Measurements from ENCODE around the gene B4GALT5. TPM values are rescaled to one million over a fixed set of nuclear protein-coding genes. Genes with fewer than 3 reads are reported as not detected.

The B4GALT5 gene
- total RNA-seq, 1 experiment from 2014 or later: 77.0 TPM

DNA sequence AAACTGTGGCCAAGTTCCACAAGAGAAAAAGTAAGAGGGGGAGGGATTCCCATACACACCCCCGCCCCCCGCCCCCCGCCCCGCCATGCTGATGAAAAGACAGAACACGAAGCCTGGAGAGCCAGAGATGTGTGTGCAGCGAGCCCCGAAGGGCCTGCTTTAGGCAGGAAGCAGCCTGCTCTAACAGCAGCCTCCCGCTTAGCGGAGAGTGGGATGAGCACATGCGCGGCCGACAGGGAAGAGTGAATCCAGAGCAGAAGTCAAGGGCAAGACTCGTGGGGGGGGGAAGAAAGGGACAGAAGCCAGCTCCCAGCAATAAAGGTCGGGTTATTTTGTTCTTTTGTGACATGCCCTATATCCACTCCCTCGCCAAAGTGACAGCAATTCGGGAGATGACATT lies 78.5 kb downstream of the B4GALT5 start:
- DNase-seq: no peak
- Histone ChIP-seq H3K9me3 (ENCODE audit: control insufficient read depth, low read depth, low read length) (no peaks in the 10 kb centered on the region), H4K20me1 (ENCODE audit: control insufficient read depth, insufficient read depth, insufficient read length) (no peaks in the 10 kb centered on the region), H3K23ac (ENCODE audit: insufficient read length, low read depth, low read length) (no peak overlapping the region), H4K5ac (ENCODE audit: insufficient read length, low read depth, low read length) (no peak overlapping the region), H4K91ac (ENCODE audit: insufficient read length, low read depth, low read length) (no peak overlapping the region), H2BK120ac (ENCODE audit: low read depth, low read length, poor library complexity, severe bottlenecking) (no peak overlapping the region), H3K9ac (ENCODE audit: extremely low read depth, insufficient read length, low read length) (no peak overlapping the region), H3K4ac (ENCODE audit: low read depth, low read length) (no peak overlapping the region), H4K8ac (replicated peaks; ENCODE audit: insufficient read length, low read depth, low read length) (no peak overlapping the region), H3K27me3 (ENCODE audit: insufficient read depth, low read length) (no peaks in the 10 kb centered on the region), H3K4me2 (ENCODE audit: insufficient read depth, insufficient read length, low read length) (no peak overlapping the region), H2BK5ac (ENCODE audit: insufficient read length, low read length) (no peak overlapping the region), H3K14ac (ENCODE audit: insufficient read depth, low read length) (no peak overlapping the region), H3K56ac (ENCODE audit: insufficient read length, low read depth, low read length) (no peak overlapping the region), H3K18ac (ENCODE audit: insufficient read length, low read depth, low read length) (no peak overlapping the region), H2BK15ac (ENCODE audit: low read depth, low read length) (no peak overlapping the region), H3T11ph (ENCODE audit: low read length) (no peak overlapping the region), H2AK5ac (ENCODE audit: insufficient read length, low read length) (no peak overlapping the region), H2BK12ac (ENCODE audit: insufficient read length, low read depth, low read length) (no peak overlapping the region), H2AFZ (ENCODE audit: low read length) (no peak overlapping the region), H3K79me2 (ENCODE audit: insufficient read depth, low read length) (no peaks in the 10 kb centered on the region), H3K27ac (ENCODE audit: insufficient read length, low read depth, low read length) (no peak overlapping the region), H3K23me2 (ENCODE audit: insufficient read length, low read depth, low read length, poor library complexity, severe bottlenecking) (no peaks in the 10 kb centered on the region), H3K79me1 (ENCODE audit: insufficient read depth, low read depth, low read length, poor library complexity, severe bottlenecking) (no peaks in the 10 kb centered on the region), H2BK20ac (ENCODE audit: low read depth, low read length, poor library complexity, severe bottlenecking) (no peak overlapping the region), H3K4me1 (ENCODE audit: insufficient read depth, low read length) (peaks cover 5% of the 10 kb centered on the region)
- Mint-ChIP-seq H3K4me1 (peaks cover 50 to 59% of the 10 kb centered on the region in 2 experiments), H3K9me3 (no peaks in the 10 kb centered on the region), H3K27ac (peak overlapping the region in 2 of 3 experiments; percentile 83 to 95; a peak in 4 of 7 replicates), H3K36me3 (ENCODE audit: insufficient read depth in 1 of 3, low read depth in 3 of 3) (peaks cover 23 to 65% (median 55%) of the 10 kb centered on the region in 3 experiments; a peak in 6 of 7 replicates), H3K27me3 (ENCODE audit: low read depth) (no peaks in the 10 kb centered on the region), H3K4me3 (no peak overlapping the region)
- TF ChIP-seq, protein P1, sequence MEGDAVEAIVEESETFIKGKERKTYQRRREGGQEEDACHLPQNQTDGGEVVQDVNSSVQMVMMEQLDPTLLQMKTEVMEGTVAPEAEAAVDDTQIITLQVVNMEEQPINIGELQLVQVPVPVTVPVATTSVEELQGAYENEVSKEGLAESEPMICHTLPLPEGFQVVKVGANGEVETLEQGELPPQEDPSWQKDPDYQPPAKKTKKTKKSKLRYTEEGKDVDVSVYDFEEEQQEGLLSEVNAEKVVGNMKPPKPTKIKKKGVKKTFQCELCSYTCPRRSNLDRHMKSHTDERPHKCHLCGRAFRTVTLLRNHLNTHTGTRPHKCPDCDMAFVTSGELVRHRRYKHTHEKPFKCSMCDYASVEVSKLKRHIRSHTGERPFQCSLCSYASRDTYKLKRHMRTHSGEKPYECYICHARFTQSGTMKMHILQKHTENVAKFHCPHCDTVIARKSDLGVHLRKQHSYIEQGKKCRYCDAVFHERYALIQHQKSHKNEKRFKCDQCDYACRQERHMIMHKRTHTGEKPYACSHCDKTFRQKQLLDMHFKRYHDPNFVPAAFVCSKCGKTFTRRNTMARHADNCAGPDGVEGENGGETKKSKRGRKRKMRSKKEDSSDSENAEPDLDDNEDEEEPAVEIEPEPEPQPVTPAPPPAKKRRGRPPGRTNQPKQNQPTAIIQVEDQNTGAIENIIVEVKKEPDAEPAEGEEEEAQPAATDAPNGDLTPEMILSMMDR (conservative IDR thresholded peaks at IDR 0.05): no peak
- no CpG with 5 or more reads among the region's 16 CpGs for WGBS (ENCODE audit: extremely low coverage, insufficient read length, low lambda C conversion rate)
